Esophagus muscularis mucosa (tissue), 4 donors: Measurements from ENCODE around the gene MIB1. TPM values are rescaled to one million over a fixed set of nuclear protein-coding genes. Genes with fewer than 3 reads are reported as not detected.

Source experiments
- DNase-seq: peaks from one replicate; pipeline ENCODE4 v3.0.0-alpha.2; 2017; ENCODE audit errors: extremely low spot score
- H3K27ac ChIP-seq, 4 donors: fragments of 200-600 bp; sonication (generic); replicated peaks in 1 of 4; 1 replicate in 3 of 4; 2 replicates in 1 of 4; pipeline ENCODE4 v1.5.1; 2016 to 2019; ENCODE audit warnings: mild to moderate bottlenecking in 1 of 4
- H3K27me3 ChIP-seq, 4 donors: fragments of 200-600 bp; sonication (generic); one replicate each; pipeline versions ENCODE4 v1.5.1 to v1.6.0; 2016 to 2019
- H3K36me3 ChIP-seq, 4 donors: fragments of 200-600 bp; sonication (generic); one replicate each; pipeline ENCODE4 v1.5.1; 2016 to 2019
- H3K4me1 ChIP-seq, 4 donors: fragments of 200-600 bp; sonication (generic); one replicate each; pipeline ENCODE4 v1.5.1; 2016 to 2019
- H3K4me3 ChIP-seq, 4 donors: fragments of 200-600 bp; sonication (generic); 1 replicate in 2 of 4; 2 replicates in 2 of 4; pipeline ENCODE4 v1.5.1; 2016 to 2019; ENCODE audit warnings: mild to moderate bottlenecking in 4 of 4, moderate library complexity in 1 of 4
- H3K9me3 ChIP-seq, 4 donors: fragments of 200-600 bp; sonication (generic); 1 replicate in 3 of 4; 2 replicates in 1 of 4; pipeline ENCODE4 v1.5.1; 2016 to 2019
- EP300 ChIP-seq: sonication (generic); formaldehyde crosslinking; IDR thresholded peaks from one replicate; pipeline ENCODE4 v1.6.1; 2017; ENCODE audit warnings: antibody characterized with exemption
- POLR2A ChIP-seq: fragments of 450-650 bp; IDR thresholded peaks from one replicate; pipeline ENCODE4 v1.6.1; 2017; ENCODE audit warnings: antibody characterized with exemption, moderate library complexity, mild to moderate bottlenecking, low read depth
- POLR2AphosphoS5 ChIP-seq, 2 donors: sonication (generic); formaldehyde crosslinking; IDR thresholded peaks; one replicate each; pipeline ENCODE4 v1.6.1; 2017; ENCODE audit warnings: antibody characterized with exemption in 2 of 2
- WGBS: methylation state at CpG from one replicate; pipeline ENCODE4 v1.1.5; 2018; 5-methylcytosine and 5-hydroxymethylcytosine counted together
- intact Hi-C: fragments of 100-400 bp; cut with DNase I; formaldehyde crosslinking; loops from one replicate; pipeline ENCODE4 v1.15.1; 2023
- total RNA-seq, 4 donors: library from RNA; depleted of rRNA; stranded (reverse); fragments of >200 nt; gene quantifications; one replicate each; pipeline versions ENCODE4 v1.1.0 to v1.2.1, GENCODE V29; 2016
- TF ChIP-seq, protein P1 (sequence below), 3 experiments: fragments of 200-600 bp in 2 of 3; fragments of 450-650 bp in 1 of 3; sonication (generic) in 2 of 3; IDR thresholded peaks; one replicate each; pipeline ENCODE4 v1.5.1; 2017 to 2019; ENCODE audit warnings: antibody characterized with exemption in 3 of 3, mild to moderate bottlenecking in 2 of 3, moderate library complexity in 1 of 3

MIB1 gene
- total RNA-seq, 4 donors from 2014 or later = 36.0 to 55.3 (median 40.8) TPM

DNA sequence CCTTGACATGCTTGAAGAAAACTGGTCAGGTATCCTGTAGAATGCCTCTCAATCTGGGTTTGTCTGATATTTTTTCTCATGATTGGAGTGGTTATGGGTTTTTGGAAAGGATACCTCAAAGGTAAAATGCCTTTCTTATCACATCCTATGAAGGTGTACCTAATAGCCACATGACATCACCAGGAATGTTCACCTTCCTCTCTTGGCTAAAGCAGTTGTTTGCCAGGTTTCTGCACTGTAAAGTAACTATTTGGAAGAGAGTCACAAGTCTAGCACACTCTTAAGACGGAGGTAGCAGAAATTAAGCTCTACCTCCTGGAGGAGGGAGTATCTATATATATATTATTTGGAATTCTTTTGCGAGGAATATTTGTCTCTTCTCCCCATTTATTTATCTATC lies 17.9 kb upstream of the MIB1 start:
- no peaks in the 10 kb centered on the region for H3K9me3 ChIP-seq
- H3K27me3 ChIP-seq = no peaks in the 10 kb centered on the region
- H3K4me3 ChIP-seq = no peak overlapping the region
- 83% methylated on average over 2 of the region's 2 CpGs for WGBS
- intact Hi-C loops = no loop called here
- H3K4me1 ChIP-seq = no peaks in the 10 kb centered on the region
- DNase-seq = no peak
- no peak overlapping the region for H3K27ac ChIP-seq
- TF ChIP-seq EP300 (no peak), POLR2AphosphoS5 (IDR thresholded peaks at IDR 0.05) (no peak), POLR2A (no peak)
- TF ChIP-seq, protein P1, sequence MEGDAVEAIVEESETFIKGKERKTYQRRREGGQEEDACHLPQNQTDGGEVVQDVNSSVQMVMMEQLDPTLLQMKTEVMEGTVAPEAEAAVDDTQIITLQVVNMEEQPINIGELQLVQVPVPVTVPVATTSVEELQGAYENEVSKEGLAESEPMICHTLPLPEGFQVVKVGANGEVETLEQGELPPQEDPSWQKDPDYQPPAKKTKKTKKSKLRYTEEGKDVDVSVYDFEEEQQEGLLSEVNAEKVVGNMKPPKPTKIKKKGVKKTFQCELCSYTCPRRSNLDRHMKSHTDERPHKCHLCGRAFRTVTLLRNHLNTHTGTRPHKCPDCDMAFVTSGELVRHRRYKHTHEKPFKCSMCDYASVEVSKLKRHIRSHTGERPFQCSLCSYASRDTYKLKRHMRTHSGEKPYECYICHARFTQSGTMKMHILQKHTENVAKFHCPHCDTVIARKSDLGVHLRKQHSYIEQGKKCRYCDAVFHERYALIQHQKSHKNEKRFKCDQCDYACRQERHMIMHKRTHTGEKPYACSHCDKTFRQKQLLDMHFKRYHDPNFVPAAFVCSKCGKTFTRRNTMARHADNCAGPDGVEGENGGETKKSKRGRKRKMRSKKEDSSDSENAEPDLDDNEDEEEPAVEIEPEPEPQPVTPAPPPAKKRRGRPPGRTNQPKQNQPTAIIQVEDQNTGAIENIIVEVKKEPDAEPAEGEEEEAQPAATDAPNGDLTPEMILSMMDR (IDR thresholded peaks at IDR 0.05) = no peak
- no peaks in the 10 kb centered on the region for H3K36me3 ChIP-seq

DNA sequence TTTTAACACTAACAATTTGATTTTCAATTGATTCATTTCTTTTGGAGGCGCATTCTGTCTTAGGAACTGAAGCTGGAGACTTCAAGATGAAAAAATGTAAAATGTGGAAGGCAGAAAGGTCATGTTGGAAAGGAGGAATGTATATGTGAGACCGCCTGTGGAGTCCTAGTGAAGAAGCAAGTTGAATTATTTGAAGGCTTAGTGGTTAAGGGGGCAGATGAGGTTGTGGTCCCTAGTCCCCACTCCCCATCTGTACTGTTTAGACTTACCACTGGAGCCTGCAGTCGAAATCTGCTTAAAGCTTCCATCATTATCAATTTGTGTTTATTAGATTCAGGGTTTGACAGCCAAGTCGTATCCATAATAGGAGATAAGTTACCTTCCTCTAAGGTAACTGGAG lies 15.4 kb upstream of the MIB1 start:
- H3K4me3 ChIP-seq = no peak overlapping the region
- H3K4me1 ChIP-seq = no peaks in the 10 kb centered on the region
- 85% methylated on average over 4 of the region's 4 CpGs for WGBS
- H3K27ac ChIP-seq = no peak overlapping the region
- no peak for DNase-seq
- TF ChIP-seq POLR2AphosphoS5 (IDR thresholded peaks at IDR 0.05) (no peak), POLR2A (no peak), EP300 (no peak)
- TF ChIP-seq, protein P1 (IDR thresholded peaks at IDR 0.05) = no peak
- H3K27me3 ChIP-seq = no peaks in the 10 kb centered on the region
- no peaks in the 10 kb centered on the region for H3K36me3 ChIP-seq
- intact Hi-C loops = no loop called here
- H3K9me3 ChIP-seq = no peaks in the 10 kb centered on the region

DNA sequence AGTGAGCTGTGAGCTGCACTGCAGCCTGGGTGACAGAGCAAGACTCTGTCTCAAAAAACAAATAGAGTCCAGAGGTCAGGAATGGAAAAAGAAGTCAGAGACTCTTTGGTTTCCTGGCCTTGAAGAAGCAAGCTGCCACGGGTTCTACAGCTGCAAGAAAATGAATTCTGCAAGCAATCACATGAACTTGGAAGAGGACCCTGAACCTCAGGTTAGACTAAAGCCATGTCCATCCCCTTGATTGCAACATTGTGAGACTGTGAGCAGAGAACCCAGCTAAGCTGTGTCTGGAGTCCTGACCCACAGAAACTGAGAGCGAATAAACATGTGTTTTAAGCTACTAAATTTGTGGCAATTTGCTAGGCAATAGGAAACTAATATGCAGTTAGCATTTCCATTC lies 12.9 kb upstream of the MIB1 start:
- intact Hi-C loops = no loop called here
- no peak for TF ChIP-seq POLR2AphosphoS5 (IDR thresholded peaks at IDR 0.05)
- TF ChIP-seq EP300 = no peak
- no peak for TF ChIP-seq POLR2A
- TF ChIP-seq, protein P1 (IDR thresholded peaks at IDR 0.05) = no peak

DNA sequence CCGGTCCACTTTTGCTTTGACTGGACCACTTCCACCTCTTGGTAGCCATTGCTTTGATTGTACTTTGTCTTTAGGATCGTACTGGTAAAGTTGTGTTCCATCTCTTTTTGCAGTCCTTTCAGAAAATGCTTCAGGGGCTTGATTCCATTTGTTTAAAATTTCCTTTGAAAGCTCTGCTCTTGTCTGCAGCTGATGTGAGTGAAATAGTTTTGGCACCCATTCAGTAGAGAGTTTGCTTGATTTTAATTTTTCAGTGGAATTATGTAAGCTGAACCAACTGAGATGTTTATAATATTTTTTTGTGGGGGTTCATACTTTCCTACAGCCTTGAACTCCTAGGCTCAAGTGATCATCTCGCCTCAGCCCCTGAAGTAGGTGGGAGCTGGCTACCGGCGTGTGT lies 7.6 kb upstream of the MIB1 start:
- H3K27me3 ChIP-seq = no peaks in the 10 kb centered on the region

More for the DNA sequence above, 12.9 kb upstream of the MIB1 start:
- DNase-seq = no peak
- no peaks in the 10 kb centered on the region for H3K9me3 ChIP-seq
- H3K36me3 ChIP-seq = no peaks in the 10 kb centered on the region
- 67% methylated on average over 2 of the region's 2 CpGs for WGBS
- no peaks in the 10 kb centered on the region for H3K4me1 ChIP-seq
- H3K27ac ChIP-seq = no peak overlapping the region
- H3K4me3 ChIP-seq = no peak overlapping the region
- no peaks in the 10 kb centered on the region for H3K27me3 ChIP-seq

More for the DNA sequence above, 7.6 kb upstream of the MIB1 start:
- TF ChIP-seq POLR2AphosphoS5 (IDR thresholded peaks at IDR 0.05) (no peak), POLR2A (no peak), EP300 (no peak)
- TF ChIP-seq, protein P1 (IDR thresholded peaks at IDR 0.05) = no peak
- no peak overlapping the region for H3K27ac ChIP-seq
- H3K9me3 ChIP-seq = no peaks in the 10 kb centered on the region
- H3K36me3 ChIP-seq = no peaks in the 10 kb centered on the region
- DNase-seq = no peak
- 84% methylated on average over 5 of the region's 5 CpGs for WGBS
- intact Hi-C loops = no loop called here
- H3K4me3 ChIP-seq = no peak overlapping the region
- H3K4me1 ChIP-seq = peaks cover 0 to 7% (median 7%) of the 10 kb centered on the region in 4 donors
